H9 (cell line): ENCODE data around the gene ARHGAP26. TPM values are rescaled to one million over a fixed set of nuclear protein-coding genes. Genes with fewer than 3 reads are reported as not detected.

ENCODE experiments used
- DNase-seq: peaks from one replicate; pipeline ENCODE4 v3.0.0-alpha.2; 2017
- H2AFZ ChIP-seq: one replicate; pipeline ENCODE4 v1.6.1; 2013; ENCODE audit warnings: mild to moderate bottlenecking, low read length, control low read depth, moderate library complexity
- H2AK5ac ChIP-seq: 2 replicates; pipeline ENCODE4 v1.6.1; 2013; ENCODE audit warnings: low read length, control low read depth, mixed read lengths; ENCODE audit not compliant: insufficient read length
- H2BK120ac ChIP-seq: one replicate; pipeline ENCODE4 v1.6.1; 2013; ENCODE audit warnings: low read depth, mild to moderate bottlenecking, low read length, control low read depth, inconsistent platforms; ENCODE audit not compliant: poor library complexity, severe bottlenecking
- H2BK12ac ChIP-seq: 2 replicates; pipeline ENCODE4 v1.6.1; 2013; ENCODE audit warnings: low read length, control low read depth, mixed read lengths, low read depth; ENCODE audit not compliant: insufficient read length
- H2BK15ac ChIP-seq: 2 replicates; pipeline ENCODE4 v1.6.1; 2013; ENCODE audit warnings: low read depth, low read length, control low read depth
- H2BK20ac ChIP-seq: one replicate; pipeline ENCODE4 v1.6.1; 2013; ENCODE audit warnings: low read depth, mild to moderate bottlenecking, low read length, control low read depth, inconsistent platforms; ENCODE audit not compliant: poor library complexity, severe bottlenecking
- H2BK5ac ChIP-seq: 2 replicates; pipeline ENCODE4 v1.6.1; 2013; ENCODE audit warnings: low read length, control low read depth, mixed read lengths; ENCODE audit not compliant: insufficient read length
- H3K14ac ChIP-seq: 2 replicates; pipeline ENCODE4 v1.6.1; 2013; ENCODE audit warnings: low read length, control low read depth; ENCODE audit not compliant: insufficient read depth
- H3K18ac ChIP-seq: 2 replicates; pipeline ENCODE4 v1.6.1; 2013; ENCODE audit warnings: low read depth, mild to moderate bottlenecking, mixed read lengths, low read length, control low read depth; ENCODE audit not compliant: insufficient read length
- H3K23ac ChIP-seq: 2 replicates; pipeline ENCODE4 v1.6.1; 2013; ENCODE audit warnings: low read length, control low read depth, mixed read lengths, low read depth; ENCODE audit not compliant: insufficient read length
- H3K23me2 ChIP-seq: 2 replicates; pipeline ENCODE4 v1.6.1; 2013; ENCODE audit warnings: low read depth, mild to moderate bottlenecking, mixed read lengths, low read length, control low read depth; ENCODE audit not compliant: insufficient read length, poor library complexity, severe bottlenecking
- H3K27ac ChIP-seq: 2 replicates; pipeline ENCODE4 v1.5.1; 2013; ENCODE audit warnings: low read length, control low read depth, mixed read lengths, low read depth; ENCODE audit not compliant: insufficient read length
- H3K27me3 ChIP-seq: 2 replicates; pipeline ENCODE4 v1.6.1; 2013; ENCODE audit warnings: low read length, control low read depth, inconsistent platforms; ENCODE audit not compliant: insufficient read depth
- H3K4ac ChIP-seq: 2 replicates; pipeline ENCODE4 v1.6.1; 2013; ENCODE audit warnings: low read depth, mild to moderate bottlenecking, control low read depth, inconsistent platforms, low read length, moderate library complexity
- H3K4me1 ChIP-seq: 2 replicates; pipeline ENCODE4 v1.6.1; 2013; ENCODE audit warnings: low read length, control low read depth, inconsistent platforms; ENCODE audit not compliant: insufficient read depth
- H3K4me2 ChIP-seq: 2 replicates; pipeline ENCODE4 v1.6.1; 2013; ENCODE audit warnings: low read length, control low read depth, mixed read lengths; ENCODE audit not compliant: insufficient read length, insufficient read depth
- H3K56ac ChIP-seq: 2 replicates; pipeline ENCODE4 v1.6.1; 2013; ENCODE audit warnings: low read depth, mild to moderate bottlenecking, mixed read lengths, low read length, control low read depth; ENCODE audit not compliant: insufficient read length
- H3K79me1 ChIP-seq: 2 replicates; pipeline ENCODE4 v1.6.1; 2013; ENCODE audit warnings: low read depth, mild to moderate bottlenecking, moderate library complexity, low read length, control low read depth, inconsistent platforms; ENCODE audit not compliant: insufficient read depth, poor library complexity, severe bottlenecking
- H3K79me2 ChIP-seq: 2 replicates; pipeline ENCODE4 v1.6.1; 2013; ENCODE audit warnings: low read length, control low read depth, inconsistent platforms; ENCODE audit not compliant: insufficient read depth
- H3K9ac ChIP-seq: 2 replicates; pipeline ENCODE4 v1.6.1; 2013; ENCODE audit warnings: low read length, control low read depth, mixed read lengths; ENCODE audit not compliant: insufficient read length; ENCODE audit errors: extremely low read depth
- H3K9me3 ChIP-seq: one replicate; pipeline ENCODE4 v1.6.1; 2013; ENCODE audit warnings: low read depth, low read length, inconsistent platforms; ENCODE audit not compliant: control insufficient read depth
- H3T11ph ChIP-seq: one replicate; pipeline ENCODE4 v1.6.1; 2013; ENCODE audit warnings: mild to moderate bottlenecking, low read length, control low read depth, inconsistent platforms
- H4K20me1 ChIP-seq: one replicate; pipeline ENCODE4 v1.6.1; 2013; ENCODE audit not compliant: control insufficient read depth, insufficient read length, insufficient read depth
- H4K5ac ChIP-seq: 2 replicates; pipeline ENCODE4 v1.6.1; 2013; ENCODE audit warnings: low read depth, mild to moderate bottlenecking, mixed read lengths, low read length, control low read depth; ENCODE audit not compliant: insufficient read length
- H4K8ac ChIP-seq: replicated peaks from 2 replicates; pipeline ENCODE4 v1.6.1; 2013; ENCODE audit warnings: low read length, control low read depth, mixed read lengths, low read depth; ENCODE audit not compliant: insufficient read length
- H4K91ac ChIP-seq: 2 replicates; pipeline ENCODE4 v1.6.1; 2013; ENCODE audit warnings: low read depth, mild to moderate bottlenecking, moderate library complexity, mixed read lengths, low read length, control low read depth; ENCODE audit not compliant: insufficient read length
- H3K27ac Mint-ChIP-seq, 3 experiments: 2 replicates in 2 of 3; 3 replicates in 1 of 3; pipeline ENCODE4 v1.8.0; 2020 to 2021; ENCODE audit warnings: mixed read lengths in 3 of 3, mild to moderate bottlenecking in 1 of 3, moderate library complexity in 1 of 3
- H3K27me3 Mint-ChIP-seq: 2 replicates; pipeline ENCODE4 v1.8.0; 2021; ENCODE audit warnings: low read depth, mild to moderate bottlenecking, moderate library complexity, mixed read lengths
- H3K36me3 Mint-ChIP-seq, 3 experiments: 2 replicates in 2 of 3; 3 replicates in 1 of 3; pipeline ENCODE4 v1.8.0; 2020 to 2021; ENCODE audit warnings: low read depth in 3 of 3, mixed read lengths in 3 of 3; ENCODE audit not compliant: insufficient read depth in 1 of 3
- H3K4me1 Mint-ChIP-seq, 2 experiments: 2 replicates each; pipeline ENCODE4 v1.8.0; 2020; ENCODE audit warnings: mixed read lengths in 2 of 2
- H3K4me3 Mint-ChIP-seq, 2 experiments: 2 replicates in 1 of 2; 3 replicates in 1 of 2; pipeline ENCODE4 v1.8.0; 2020 to 2021; ENCODE audit warnings: mild to moderate bottlenecking in 2 of 2, mixed read lengths in 2 of 2, moderate library complexity in 1 of 2
- H3K9me3 Mint-ChIP-seq, 2 experiments: 2 replicates in 1 of 2; 3 replicates in 1 of 2; pipeline ENCODE4 v1.8.0; 2020; ENCODE audit warnings: mild to moderate bottlenecking in 2 of 2, mixed read lengths in 2 of 2, moderate library complexity in 1 of 2
- CTCF ChIP-seq: fragments of 200-600 bp; sonication (generic); conservative IDR thresholded peaks from 3 replicates; pipeline ENCODE4 v1.8.0; 2021; ENCODE audit warnings: antibody characterized with exemption, mild to moderate bottlenecking
- WGBS: extraction: QIAGEN DNeasy Blood & Tissue Kit; methylation state at CpG from one replicate; pipeline ENCODE4 v1.1.7; 2013; ENCODE audit warnings: missing lambda C conversion rate, low lambda C conversion rate, mixed read lengths; ENCODE audit not compliant: insufficient read length; ENCODE audit errors: extremely low coverage; 5-methylcytosine and 5-hydroxymethylcytosine counted together
- total RNA-seq: library from RNA; stranded (reverse); gene quantifications from 2 replicates; pipeline ENCODE4 v1.2.1, GENCODE V29; 2021

The ARHGAP26 gene
- total RNA-seq, 1 experiment from 2014 or later, result 13.8 TPM

DNA sequence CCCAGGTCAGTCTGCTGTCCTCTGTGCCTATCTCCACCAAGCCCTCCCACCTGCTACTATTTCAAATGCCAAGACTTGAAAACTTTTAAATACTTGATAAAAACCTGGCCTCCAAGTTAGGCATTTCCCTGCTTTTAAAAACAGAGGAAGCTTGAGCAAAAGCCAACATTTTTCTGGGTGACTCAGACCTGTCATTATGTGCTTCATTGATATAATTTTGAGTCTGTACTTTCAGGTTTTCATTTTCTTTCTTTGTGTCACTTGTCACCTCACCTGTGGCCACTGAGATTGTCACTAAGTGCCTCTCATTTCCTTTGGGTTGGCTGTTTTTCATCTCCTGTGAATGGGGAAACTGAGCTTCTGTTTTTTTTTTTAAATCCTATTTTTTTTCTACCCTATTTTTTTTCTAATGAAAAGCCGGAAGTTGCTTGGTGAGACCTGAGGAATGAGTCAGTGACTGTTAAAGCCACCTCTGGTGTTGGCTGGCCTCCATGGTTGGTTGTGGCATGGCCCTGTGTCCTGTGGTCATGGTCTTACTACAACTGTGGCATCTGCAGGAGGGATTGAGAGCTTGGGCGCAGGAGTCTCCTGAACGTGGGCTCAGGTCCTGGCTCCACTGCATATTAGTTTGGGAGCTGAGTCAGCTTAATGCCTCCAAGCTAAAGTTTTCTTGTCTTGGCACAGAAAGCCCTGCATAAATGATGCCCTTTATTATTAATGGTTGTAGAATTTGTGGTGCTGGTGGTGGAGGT, 56.7 kb downstream of the ARHGAP26 start:
- Histone ChIP-seq H3T11ph (no peak overlapping the region), H4K91ac (no peak overlapping the region), H2BK5ac (no peak overlapping the region), H3K23ac (no peak overlapping the region), H4K5ac (no peak overlapping the region), H3K79me1 (no peaks in the 10 kb centered on the region), H3K79me2 (no peaks in the 10 kb centered on the region), H3K27me3 (no peaks in the 10 kb centered on the region), H4K20me1 (no peaks in the 10 kb centered on the region), H3K4ac (no peak overlapping the region), H4K8ac (no peak overlapping the region), H2AFZ (no peak overlapping the region), H2BK15ac (no peak overlapping the region), H3K18ac (no peak overlapping the region), H3K23me2 (no peaks in the 10 kb centered on the region), H3K9ac (no peak overlapping the region), H3K9me3 (no peaks in the 10 kb centered on the region), H3K27ac (no peak overlapping the region), H2BK12ac (no peak overlapping the region), H3K56ac (no peak overlapping the region), H2BK120ac (no peak overlapping the region), H3K14ac (no peak overlapping the region), H2AK5ac (no peak overlapping the region), H2BK20ac (no peak overlapping the region), H3K4me2 (no peak overlapping the region), H3K4me1 (peaks cover 9% of the 10 kb centered on the region; the same call in 1 of the 2 replicates)
- no peak for DNase-seq
- Mint-ChIP-seq H3K9me3 (no peaks in the 10 kb centered on the region), H3K4me3 (no peak overlapping the region), H3K36me3 (no peaks in the 10 kb centered on the region), H3K27me3 (no peaks in the 10 kb centered on the region), H3K4me1 (peaks cover 46 to 47% of the 10 kb centered on the region in 2 experiments), H3K27ac (no peak overlapping the region; a peak in 1 of 7 replicates)
- TF ChIP-seq CTCF, result no peak
- WGBS, result no CpG with 5 or more reads among the region's 3 CpGs
